GM20000 (cell line): ENCODE measurements around the gene TBC1D5.

ENCODE experiments used
- DNase-seq: peaks from one replicate; pipeline ENCODE4 v3.0.0; 2012; ENCODE audit warnings: low spot score
- TF ChIP-seq, protein P1 (sequence below): IDR thresholded peaks from 2 replicates; pipeline ENCODE4 v1.5.1; 2012; ENCODE audit warnings: mild to moderate bottlenecking, control low read depth; ENCODE audit errors: extremely low read depth, missing control alignments

Gene TBC1D5

DNA sequence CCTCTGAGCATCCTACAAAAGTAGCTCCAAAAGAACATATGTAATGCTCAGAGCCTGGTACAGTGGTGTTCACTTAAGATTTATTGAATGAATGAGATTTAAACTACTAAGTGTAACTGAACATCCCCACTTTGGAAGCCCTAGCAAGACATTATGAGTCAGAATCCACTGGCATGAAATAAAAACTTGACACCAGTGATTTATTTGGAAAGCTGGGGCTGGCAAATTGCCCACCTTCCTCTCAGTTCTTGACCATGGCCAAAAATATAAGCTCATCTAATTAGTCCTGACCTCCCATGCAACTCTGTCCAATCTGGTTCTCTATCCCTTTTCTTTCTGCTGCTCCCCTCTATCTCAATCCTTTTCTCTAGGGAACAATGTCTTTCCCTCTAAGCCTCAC is 439.7 kb downstream of the TBC1D5 start:
- DNase-seq = no peak
- TF ChIP-seq, protein P1, sequence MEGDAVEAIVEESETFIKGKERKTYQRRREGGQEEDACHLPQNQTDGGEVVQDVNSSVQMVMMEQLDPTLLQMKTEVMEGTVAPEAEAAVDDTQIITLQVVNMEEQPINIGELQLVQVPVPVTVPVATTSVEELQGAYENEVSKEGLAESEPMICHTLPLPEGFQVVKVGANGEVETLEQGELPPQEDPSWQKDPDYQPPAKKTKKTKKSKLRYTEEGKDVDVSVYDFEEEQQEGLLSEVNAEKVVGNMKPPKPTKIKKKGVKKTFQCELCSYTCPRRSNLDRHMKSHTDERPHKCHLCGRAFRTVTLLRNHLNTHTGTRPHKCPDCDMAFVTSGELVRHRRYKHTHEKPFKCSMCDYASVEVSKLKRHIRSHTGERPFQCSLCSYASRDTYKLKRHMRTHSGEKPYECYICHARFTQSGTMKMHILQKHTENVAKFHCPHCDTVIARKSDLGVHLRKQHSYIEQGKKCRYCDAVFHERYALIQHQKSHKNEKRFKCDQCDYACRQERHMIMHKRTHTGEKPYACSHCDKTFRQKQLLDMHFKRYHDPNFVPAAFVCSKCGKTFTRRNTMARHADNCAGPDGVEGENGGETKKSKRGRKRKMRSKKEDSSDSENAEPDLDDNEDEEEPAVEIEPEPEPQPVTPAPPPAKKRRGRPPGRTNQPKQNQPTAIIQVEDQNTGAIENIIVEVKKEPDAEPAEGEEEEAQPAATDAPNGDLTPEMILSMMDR = no peak

DNA sequence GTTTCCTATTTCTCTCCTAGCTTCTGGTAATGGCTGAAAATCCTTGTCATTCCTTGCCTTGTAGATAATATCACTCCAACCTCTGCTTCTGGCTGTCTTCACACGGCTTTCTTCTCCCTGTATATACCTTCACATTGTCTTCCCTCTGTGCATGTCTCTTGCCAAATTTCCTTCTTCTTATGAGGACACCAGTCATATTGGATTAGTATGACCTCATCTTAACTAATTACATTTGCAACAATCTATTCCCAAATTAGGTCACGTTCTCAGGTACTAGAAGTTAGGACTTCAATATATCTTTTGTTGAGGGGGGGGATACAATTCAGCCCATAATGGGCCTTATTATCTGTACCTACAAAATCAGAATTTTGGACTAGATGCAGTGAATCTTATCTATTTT is 440.3 kb downstream of the TBC1D5 start:
- no peak for DNase-seq
- TF ChIP-seq, protein P1 = no peak

DNA sequence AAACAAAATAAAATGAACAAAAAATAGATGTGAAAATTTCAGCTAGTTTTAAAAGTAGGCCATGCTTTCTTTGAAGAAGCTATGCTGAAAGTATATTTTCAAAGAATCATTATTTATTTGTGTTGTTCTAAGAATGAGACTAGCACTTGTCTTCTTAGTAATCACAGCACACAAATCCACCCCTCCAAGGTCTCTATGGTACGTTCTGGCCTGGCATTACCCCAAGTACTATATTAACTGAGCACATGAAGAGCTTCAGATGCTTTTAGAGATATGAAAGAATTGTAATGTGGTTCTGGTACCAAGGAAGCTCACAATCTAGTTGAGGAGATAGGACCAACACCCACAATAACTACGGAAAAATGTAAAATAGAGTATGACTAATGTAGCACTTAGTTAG is 441.2 kb downstream of the TBC1D5 start:
- no peak for DNase-seq
- TF ChIP-seq, protein P1 = no peak

DNA sequence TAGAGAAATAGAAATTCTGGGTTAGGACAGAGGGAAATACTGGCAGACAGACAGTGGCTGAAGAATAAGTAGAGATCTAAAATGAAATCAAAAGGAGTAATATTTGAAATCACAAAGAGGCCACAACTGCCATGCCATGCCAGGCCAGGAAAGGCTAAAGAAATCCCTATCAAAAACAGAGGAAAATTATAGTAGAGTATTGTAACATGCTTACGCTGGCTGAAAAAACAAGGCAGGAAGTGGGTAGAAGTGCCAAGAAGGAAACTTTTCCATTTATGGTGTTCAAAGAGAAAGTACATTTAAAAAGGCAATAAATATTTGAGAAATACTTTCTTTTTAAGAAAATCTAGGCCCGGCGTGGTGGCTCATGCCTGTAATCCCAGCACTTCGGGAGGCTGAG is 442.0 kb downstream of the TBC1D5 start:
- TF ChIP-seq, protein P1 = no peak

DNA sequence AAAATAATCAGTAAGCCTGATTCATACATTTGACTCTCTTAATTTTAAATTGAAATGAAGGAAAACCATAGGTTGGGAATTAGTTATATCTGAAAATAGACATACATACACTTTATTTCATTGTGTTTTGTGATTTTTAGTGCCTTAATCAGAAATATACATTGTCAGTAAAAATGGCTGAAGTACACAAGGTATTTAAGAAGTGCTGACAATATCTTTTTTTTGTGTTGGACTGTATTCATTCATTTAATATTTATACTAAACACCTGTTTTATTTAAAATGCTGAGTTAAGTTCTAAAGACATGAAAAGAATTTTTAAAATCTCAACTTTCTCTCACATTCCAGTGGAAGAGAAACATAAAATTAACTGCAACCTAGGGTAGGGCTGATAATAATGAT is 444.4 kb downstream of the TBC1D5 start:
- TF ChIP-seq, protein P1 = no peak
- no peak for DNase-seq

More for the DNA sequence above, 442.0 kb downstream of the TBC1D5 start:
- DNase-seq = no peak

DNA sequence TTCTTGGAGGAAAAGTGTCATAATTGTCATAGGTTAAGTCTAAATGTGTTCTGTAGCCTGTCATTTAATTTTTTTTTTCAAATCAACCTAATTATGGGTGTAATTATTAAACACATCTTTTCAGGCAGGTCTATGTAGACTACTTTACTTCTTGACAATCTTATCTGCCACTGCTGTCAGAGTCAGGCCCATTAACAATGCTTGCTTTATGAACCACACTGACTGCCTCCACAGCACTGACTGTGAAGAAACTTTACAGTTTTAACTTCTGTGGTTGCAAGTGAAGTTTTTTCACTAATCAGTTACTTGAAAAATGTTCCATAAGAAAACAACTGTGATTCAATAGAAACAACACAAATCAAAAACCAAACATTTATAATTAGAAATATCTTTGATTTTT is 449.9 kb downstream of the TBC1D5 start:
- no peak for DNase-seq
- TF ChIP-seq, protein P1 = no peak

DNA sequence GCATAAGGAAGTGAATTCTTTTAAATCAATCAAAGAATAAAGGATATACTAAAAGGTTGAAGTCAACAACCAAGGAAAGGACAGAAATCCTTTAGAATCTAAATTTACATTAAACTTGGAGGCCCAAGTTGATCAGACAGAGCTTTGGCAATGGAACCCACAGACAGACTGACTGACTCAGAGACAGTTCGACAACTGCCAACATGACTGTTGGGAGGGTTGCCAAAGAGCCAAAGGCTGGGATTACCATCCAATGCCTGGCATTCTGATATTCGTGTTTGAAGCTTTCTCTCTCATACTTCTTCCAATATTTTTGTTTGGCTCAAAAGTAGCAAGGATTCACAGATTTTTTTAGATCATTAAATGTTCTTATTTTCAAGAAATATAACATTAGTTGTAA is 451.5 kb downstream of the TBC1D5 start:
- TF ChIP-seq, protein P1 = no peak

DNA sequence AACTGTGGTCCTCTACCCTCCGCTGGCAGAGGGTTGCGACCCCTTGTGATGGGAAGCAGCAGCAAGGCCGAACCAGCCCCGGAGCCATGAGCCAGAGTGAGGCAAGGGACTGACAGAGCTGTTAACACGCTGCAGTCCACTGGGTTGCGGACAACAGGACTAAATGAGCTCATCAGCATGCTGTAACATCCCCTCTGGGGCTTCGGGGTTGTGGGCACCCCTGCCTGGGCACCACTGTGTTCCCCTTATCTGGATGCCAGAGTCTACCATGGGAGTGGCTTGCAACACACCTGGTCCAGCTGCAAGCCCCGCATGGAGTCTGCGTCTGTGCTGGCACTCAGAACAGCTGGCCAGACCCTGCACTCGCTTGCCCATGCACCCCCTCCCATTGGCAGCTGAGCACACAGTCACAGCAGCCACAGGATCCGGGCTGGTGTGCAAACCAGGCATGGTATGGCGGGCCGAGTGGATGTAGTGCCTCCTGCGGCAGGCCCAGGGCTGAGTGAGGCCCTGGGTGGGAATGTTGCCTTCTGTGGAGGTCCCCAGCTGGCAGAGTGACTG is 453.5 kb downstream of the TBC1D5 start:
- no peak for DNase-seq
- TF ChIP-seq, protein P1 = no peak

More for the DNA sequence above, 451.5 kb downstream of the TBC1D5 start:
- DNase-seq = no peak
